RWPE2 (cell line): ENCODE measurements around the gene UFSP1.

ENCODE experiments used
- ATAC-seq: fragments of 200-7000 bp; cut with Tn5 transposase; 3 replicates; pipeline ENCODE4 v1.9.1; 2021; ENCODE audit warnings: low read depth
- DNase-seq: peaks from one replicate; pipeline ENCODE4 v3.0.0-alpha.2; 2020; ENCODE audit warnings: low spot score
- H3K27ac ChIP-seq: fragments of 450-650 bp; 2 replicates; pipeline ENCODE4 v1.5.1; 2017; ENCODE audit warnings: mild to moderate bottlenecking; ENCODE audit not compliant: poor library complexity, severe bottlenecking
- H3K27me3 ChIP-seq: fragments of 250-450 bp; sonication (Bioruptor Pico); 2 replicates; pipeline ENCODE4 v1.5.1; 2021; ENCODE audit warnings: mild to moderate bottlenecking, moderate library complexity; ENCODE audit not compliant: insufficient read depth, poor library complexity, severe bottlenecking
- H3K36me3 ChIP-seq: fragments of 250-450 bp; sonication (Bioruptor Pico); 2 replicates; pipeline ENCODE4 v1.5.1; 2020; ENCODE audit warnings: low read depth, mild to moderate bottlenecking, moderate library complexity
- H3K4me1 ChIP-seq: fragments of 250-450 bp; sonication (Bioruptor Pico); 2 replicates; pipeline ENCODE4 v1.5.1; 2021; ENCODE audit warnings: mild to moderate bottlenecking, moderate library complexity; ENCODE audit not compliant: insufficient read depth, poor library complexity, severe bottlenecking
- H3K4me3 ChIP-seq: fragments of 250-450 bp; sonication (Bioruptor Pico); 2 replicates; pipeline ENCODE4 v1.5.1; 2021; ENCODE audit warnings: mild to moderate bottlenecking, moderate library complexity; ENCODE audit not compliant: severe bottlenecking
- H3K9me3 ChIP-seq: fragments of 250-450 bp; sonication (Bioruptor Pico); 2 replicates; pipeline ENCODE4 v1.5.1; 2021; ENCODE audit warnings: mild to moderate bottlenecking, moderate library complexity; ENCODE audit not compliant: severe bottlenecking
- TF ChIP-seq, protein P1 (sequence below): fragments of 450-650 bp; IDR thresholded peaks from one replicate; pipeline ENCODE4 v1.5.1; 2017; ENCODE audit warnings: mild to moderate bottlenecking, moderate library complexity; ENCODE audit not compliant: poor library complexity, severe bottlenecking

Gene UFSP1

DNA sequence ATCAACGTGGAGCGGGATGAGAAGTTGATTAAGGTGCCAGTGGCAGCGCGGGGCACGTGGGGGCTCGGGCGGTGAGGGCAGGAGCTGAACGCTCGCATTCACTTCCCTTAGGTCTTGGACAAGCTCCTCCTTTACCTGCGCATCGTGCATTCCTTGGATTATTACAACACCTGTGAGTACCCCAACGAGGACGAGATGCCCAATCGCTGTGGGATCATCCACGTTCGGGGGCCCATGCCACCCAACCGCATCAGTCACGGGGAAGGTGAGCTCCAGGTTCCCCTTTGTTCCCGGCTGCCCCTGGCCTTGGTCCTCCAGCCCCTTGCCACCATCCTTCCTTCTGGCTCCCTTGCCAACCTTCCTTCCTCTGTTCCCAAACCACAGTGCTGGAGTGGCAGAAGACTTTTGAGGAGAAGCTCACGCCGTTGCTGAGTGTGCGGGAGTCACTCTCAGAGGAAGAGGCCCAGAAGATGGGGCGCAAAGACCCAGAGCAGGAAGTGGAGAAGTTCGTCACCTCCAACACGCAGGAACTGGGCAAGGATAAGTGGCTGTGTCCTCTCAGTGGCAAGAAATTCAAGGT lies 2.5 kb downstream of the UFSP1 start:
- Histone ChIP-seq H3K36me3 (peaks cover 66% of the 10 kb centered on the region), H3K4me1 (peaks cover 18% of the 10 kb centered on the region), H3K4me3 (no peak overlapping the region), H3K27ac (peak overlapping the region; percentile 86), H3K9me3 (no peaks in the 10 kb centered on the region), H3K27me3 (no peaks in the 10 kb centered on the region)
- TF ChIP-seq, protein P1, sequence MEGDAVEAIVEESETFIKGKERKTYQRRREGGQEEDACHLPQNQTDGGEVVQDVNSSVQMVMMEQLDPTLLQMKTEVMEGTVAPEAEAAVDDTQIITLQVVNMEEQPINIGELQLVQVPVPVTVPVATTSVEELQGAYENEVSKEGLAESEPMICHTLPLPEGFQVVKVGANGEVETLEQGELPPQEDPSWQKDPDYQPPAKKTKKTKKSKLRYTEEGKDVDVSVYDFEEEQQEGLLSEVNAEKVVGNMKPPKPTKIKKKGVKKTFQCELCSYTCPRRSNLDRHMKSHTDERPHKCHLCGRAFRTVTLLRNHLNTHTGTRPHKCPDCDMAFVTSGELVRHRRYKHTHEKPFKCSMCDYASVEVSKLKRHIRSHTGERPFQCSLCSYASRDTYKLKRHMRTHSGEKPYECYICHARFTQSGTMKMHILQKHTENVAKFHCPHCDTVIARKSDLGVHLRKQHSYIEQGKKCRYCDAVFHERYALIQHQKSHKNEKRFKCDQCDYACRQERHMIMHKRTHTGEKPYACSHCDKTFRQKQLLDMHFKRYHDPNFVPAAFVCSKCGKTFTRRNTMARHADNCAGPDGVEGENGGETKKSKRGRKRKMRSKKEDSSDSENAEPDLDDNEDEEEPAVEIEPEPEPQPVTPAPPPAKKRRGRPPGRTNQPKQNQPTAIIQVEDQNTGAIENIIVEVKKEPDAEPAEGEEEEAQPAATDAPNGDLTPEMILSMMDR = no peak
- ATAC-seq = no peak
- no peak for DNase-seq

DNA sequence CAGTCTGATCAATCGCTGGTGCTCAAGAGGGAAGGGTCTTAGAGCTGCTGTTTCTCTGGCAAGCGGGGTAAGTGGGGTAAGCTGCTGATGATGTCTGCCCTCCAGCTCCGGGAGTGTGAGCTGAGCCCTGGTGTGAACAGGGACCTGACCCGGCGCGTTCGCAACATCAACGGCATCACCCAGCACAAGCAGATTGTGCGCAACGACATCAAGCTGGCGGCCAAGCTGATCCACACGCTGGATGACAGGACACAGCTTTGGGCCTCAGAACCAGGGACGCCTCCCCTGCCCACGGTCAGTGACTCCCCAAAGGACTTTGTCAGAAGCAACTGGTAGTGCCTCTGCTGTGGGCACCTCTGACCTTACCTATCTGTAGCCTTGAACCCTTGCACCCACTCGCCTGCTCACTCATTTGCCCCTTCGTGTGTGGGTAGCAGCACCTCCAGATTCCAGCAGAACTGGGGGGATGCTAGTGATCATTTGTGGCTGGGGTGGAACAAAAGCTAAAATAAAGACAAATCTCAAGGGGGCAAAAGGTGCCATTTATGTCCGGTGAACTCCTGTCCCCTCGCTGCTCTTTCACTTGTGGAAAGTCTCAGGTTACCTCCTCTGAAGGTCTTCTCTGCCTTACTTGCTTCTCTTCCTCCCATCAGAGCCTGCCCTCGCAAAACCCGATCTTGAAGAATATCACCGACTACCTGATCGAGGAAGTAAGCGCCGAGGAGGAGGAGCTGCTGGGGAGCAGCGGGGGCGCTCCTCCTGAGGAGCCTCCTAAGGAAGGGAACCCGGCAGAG lies 3.2 kb downstream of the UFSP1 start:
- no peak for ATAC-seq
- TF ChIP-seq, protein P1 = no peak
- Histone ChIP-seq H3K4me3 (no peak overlapping the region), H3K27me3 (no peaks in the 10 kb centered on the region), H3K9me3 (no peaks in the 10 kb centered on the region), H3K4me1 (peaks cover 11% of the 10 kb centered on the region), H3K27ac (no peak overlapping the region), H3K36me3 (peaks cover 73% of the 10 kb centered on the region)
- DNase-seq = no peak

DNA sequence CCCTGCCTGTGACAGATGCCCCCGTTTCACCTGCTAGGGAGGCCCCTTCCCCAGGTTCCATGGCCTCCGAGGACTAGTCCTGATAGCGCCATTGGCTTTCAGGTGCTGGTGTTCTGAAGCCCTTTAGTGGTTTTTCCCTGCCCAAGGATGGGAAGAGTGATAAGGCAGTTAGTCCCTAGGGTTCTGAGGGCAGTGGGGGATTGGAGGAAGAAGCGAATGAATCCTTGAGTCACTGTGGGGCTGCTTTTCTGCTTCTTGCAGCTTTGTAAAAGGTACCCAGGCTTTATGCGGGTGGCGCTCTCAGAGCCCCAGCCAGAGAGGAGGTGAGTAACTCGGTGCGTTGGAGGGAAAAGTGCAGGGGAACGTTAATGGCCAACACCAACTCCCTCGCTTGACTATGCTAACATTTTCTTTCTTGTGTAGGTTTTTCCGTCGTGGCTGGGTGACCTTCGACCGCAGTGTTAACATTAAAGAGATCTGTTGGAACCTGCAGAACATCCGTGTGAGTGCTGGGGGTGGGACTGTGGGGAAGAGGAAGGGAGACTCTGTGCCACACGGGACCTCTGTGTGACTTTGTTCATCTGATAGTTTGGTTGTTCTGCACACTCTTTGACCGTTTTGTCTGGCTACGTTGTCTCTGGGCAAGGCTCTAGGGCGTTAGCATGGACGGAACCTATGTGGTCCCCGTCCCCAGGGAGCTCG lies 3.9 kb downstream of the UFSP1 start:
- Histone ChIP-seq H3K4me3 (no peak overlapping the region), H3K9me3 (no peaks in the 10 kb centered on the region), H3K27me3 (no peaks in the 10 kb centered on the region), H3K27ac (no peak overlapping the region), H3K4me1 (peaks cover 6% of the 10 kb centered on the region), H3K36me3 (peaks cover 80% of the 10 kb centered on the region)
- ATAC-seq = no peak
- TF ChIP-seq, protein P1 = no peak
- DNase-seq = no peak

DNA sequence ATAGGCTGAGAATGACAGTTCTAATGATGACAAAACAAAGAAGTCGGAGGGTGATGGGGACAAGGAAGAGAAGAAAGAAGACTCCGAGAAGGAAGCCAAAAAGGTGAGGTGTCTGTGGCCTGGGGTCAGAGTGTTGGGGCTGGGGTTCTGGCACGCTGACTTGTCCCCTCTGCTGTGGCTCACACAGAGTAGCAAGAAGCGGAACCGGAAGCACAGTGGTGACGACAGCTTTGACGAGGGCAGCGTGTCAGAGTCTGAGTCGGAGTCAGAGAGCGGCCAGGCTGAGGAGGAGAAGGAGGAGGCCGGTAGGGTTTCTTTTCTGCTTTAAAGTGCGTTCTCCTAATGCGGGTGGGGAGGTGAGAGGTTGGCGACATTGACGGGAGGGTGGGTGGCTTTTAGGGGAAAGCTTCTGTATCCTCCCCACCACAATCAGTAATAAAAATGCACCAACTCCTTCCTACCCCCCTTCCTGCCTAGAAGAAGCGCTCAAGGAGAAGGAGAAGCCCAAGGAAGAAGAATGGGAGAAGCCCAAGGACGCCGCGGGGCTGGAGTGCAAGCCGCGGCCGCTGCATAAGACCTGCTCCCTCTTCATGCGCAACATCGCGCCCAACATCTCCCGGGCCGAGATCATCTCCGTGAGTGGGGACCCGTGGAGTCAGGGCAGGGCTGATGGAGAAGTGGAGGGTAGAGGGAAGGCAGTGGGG lies 4.6 kb downstream of the UFSP1 start:
- Histone ChIP-seq H3K27me3 (no peaks in the 10 kb centered on the region), H3K27ac (no peak overlapping the region), H3K4me3 (no peak overlapping the region), H3K9me3 (no peaks in the 10 kb centered on the region), H3K36me3 (peaks cover 87% of the 10 kb centered on the region), H3K4me1 (peaks cover 4% of the 10 kb centered on the region)
- ATAC-seq (no peak), DNase-seq (no peak)
- TF ChIP-seq, protein P1 = no peak
